PC-3 (cell line): ENCODE data around the gene CIROP. TPM values are rescaled to one million over a fixed set of nuclear protein-coding genes. Genes with fewer than 3 reads are reported as not detected.

Source experiments
- ATAC-seq: fragments of 200-7000 bp; cut with Tn5 transposase; 2 replicates; pipeline ENCODE4 v1.9.1; 2020; ENCODE audit warnings: mild to moderate bottlenecking, moderate library complexity
- BruUV-seq: library from RNA; stranded (reverse); fragments of 400-500 nt; replicated peaks from 2 replicates; lab custom pipeline; 2021; lab: Mats Ljungman, UMichigan
- CTCF ChIA-PET: fragments of 300-600 bp; sonication (Branson Sonifier 250); formaldehyde crosslinking; loops from one replicate; lab custom pipeline; 2022; ENCODE audit warnings: antibody characterized with exemption; lab: Charles Lee
- POLR2A ChIA-PET: fragments of 300-600 bp; sonication (Branson Sonifier 250); formaldehyde crosslinking; loops from one replicate; lab custom pipeline; 2022; ENCODE audit warnings: antibody characterized with exemption; ENCODE audit not compliant: unreplicated experiment; lab: Charles Lee
- DNase-seq: peaks from one replicate; pipeline ENCODE4 v3.0.0-alpha.2; 2015
- H2AFZ ChIP-seq: fragments of 300-600 bp; sonication (generic); 2 replicates; pipeline ENCODE4 v1.6.0; 2016; ENCODE audit warnings: antibody characterized with exemption, low read length
- H3F3A ChIP-seq: fragments of 300-600 bp; sonication (generic); one replicate; pipeline ENCODE4 v1.6.0; 2017; ENCODE audit warnings: antibody characterized with exemption, low read length, control low read depth, mild to moderate bottlenecking; ENCODE audit not compliant: unreplicated experiment
- H3K27ac ChIP-seq: fragments of 300-600 bp; sonication (generic); 2 replicates; pipeline ENCODE4 v1.5.1; 2016; ENCODE audit warnings: mild to moderate bottlenecking, low read length
- H3K27me3 ChIP-seq: fragments of 300-600 bp; sonication (generic); 2 replicates; pipeline ENCODE4 v1.6.1; 2016; ENCODE audit warnings: low read length, mixed read lengths
- H3K36me3 ChIP-seq: fragments of 300-600 bp; sonication (generic); 2 replicates; pipeline ENCODE4 v1.6.1; 2016; ENCODE audit warnings: low read depth, mixed run types, low read length, mixed read lengths
- H3K4me1 ChIP-seq: fragments of 300-600 bp; sonication (generic); 2 replicates; pipeline ENCODE4 v1.5.1; 2016; ENCODE audit warnings: low read length; ENCODE audit not compliant: insufficient read depth
- H3K4me2 ChIP-seq: fragments of 300-600 bp; sonication (generic); 2 replicates; pipeline ENCODE4 v1.6.0; 2016; ENCODE audit warnings: low read length
- H3K4me3 ChIP-seq: fragments of 300-600 bp; sonication (generic); 2 replicates; pipeline ENCODE4 v1.5.1; 2016; ENCODE audit warnings: mild to moderate bottlenecking, low read length, mixed read lengths
- H3K79me2 ChIP-seq: fragments of 300-600 bp; sonication (generic); 2 replicates; pipeline ENCODE4 v1.6.1; 2017; ENCODE audit warnings: low read length, mixed read lengths
- H3K9ac ChIP-seq: fragments of 300-600 bp; sonication (generic); 2 replicates; pipeline ENCODE4 v1.6.0; 2016; ENCODE audit warnings: mild to moderate bottlenecking, low read length
- H3K9me2 ChIP-seq: fragments of 300-600 bp; sonication (generic); replicated peaks from 2 replicates; pipeline ENCODE4 v1.6.1; 2016; ENCODE audit warnings: mixed run types, low read length, mixed read lengths
- H3K9me3 ChIP-seq: fragments of 300-600 bp; sonication (generic); 2 replicates; pipeline ENCODE4 v1.6.1; 2016; ENCODE audit warnings: low read length, mixed read lengths
- H4K20me1 ChIP-seq: fragments of 300-600 bp; sonication (generic); 2 replicates; pipeline ENCODE4 v1.6.1; 2016; ENCODE audit warnings: low read length, mixed read lengths
- EZH2 ChIP-seq: fragments of 300-600 bp; sonication (generic); IDR thresholded peaks from one replicate; pipeline ENCODE4 v1.6.1; 2017; ENCODE audit warnings: antibody characterized with exemption, mild to moderate bottlenecking, low read length; ENCODE audit not compliant: unreplicated experiment
- EZH2phosphoT487 ChIP-seq: fragments of 300-600 bp; sonication (generic); IDR thresholded peaks from 2 replicates; pipeline ENCODE4 v1.6.1; 2018; ENCODE audit warnings: mild to moderate bottlenecking, antibody characterized with exemption, low read length, borderline replicate concordance
- intact Hi-C: fragments of 100-400 bp; cut with micrococcal nuclease; formaldehyde crosslinking; loops from 2 replicates; pipeline ENCODE4 v1.9.0; 2023
- total RNA-seq: library from RNA; depleted of rRNA; stranded (reverse); fragments of >200 nt; gene quantifications from 2 replicates; pipeline ENCODE4 v1.2.3, GENCODE V29; 2014
- TF ChIP-seq, protein P1 (sequence below): fragments of 300-600 bp; sonication (generic); conservative IDR thresholded peaks from 2 replicates; pipeline ENCODE4 v1.5.1; 2017; ENCODE audit warnings: antibody characterized with exemption, low read depth, mild to moderate bottlenecking, low read length

The CIROP gene
- total RNA-seq, 1 experiment from 2014 or later = not detected

DNA sequence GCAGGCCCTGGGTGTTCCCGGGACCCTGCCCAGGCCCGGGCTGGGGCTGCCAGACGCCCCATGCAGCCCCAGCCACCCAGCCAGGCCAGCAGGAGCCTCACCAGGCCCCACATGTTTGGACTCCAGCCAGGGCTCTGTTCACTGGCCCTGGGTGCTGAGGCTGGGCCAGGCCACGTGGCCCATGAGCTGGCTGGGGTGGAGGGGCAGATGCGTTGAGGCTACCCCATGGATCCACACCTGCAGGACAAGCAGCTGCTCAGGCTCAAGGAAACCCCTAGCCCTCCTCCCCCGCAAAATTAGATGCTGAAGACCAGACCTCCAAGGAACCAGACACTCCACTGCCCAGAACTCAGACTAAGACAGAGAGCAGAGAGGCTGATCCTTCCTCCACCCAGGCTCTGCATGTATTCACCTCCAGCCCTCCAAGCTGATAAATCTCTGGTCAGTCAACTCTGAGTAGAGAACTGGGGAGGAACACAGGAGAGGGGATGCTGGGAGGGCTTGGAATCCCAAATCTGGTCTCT lies 49.1 kb downstream of the CIROP start:
- no peak for ATAC-seq
- Histone ChIP-seq H2AFZ (no peak overlapping the region), H3F3A (peaks cover 5% of the 10 kb centered on the region), H3K4me3 (no peak overlapping the region), H3K36me3 (peaks cover 9% of the 10 kb centered on the region; the same call in 1 of the 2 replicates), H3K27me3 (no peaks in the 10 kb centered on the region), H3K4me1 (peaks cover 8% of the 10 kb centered on the region), H3K27ac (no peak overlapping the region), H4K20me1 (no peaks in the 10 kb centered on the region), H3K9me3 (no peaks in the 10 kb centered on the region), H3K9me2 (no peaks in the 10 kb centered on the region), H3K4me2 (peak overlapping the region; percentile 100; the same call in 1 of the 2 replicates), H3K79me2 (no peaks in the 10 kb centered on the region; the same call in 1 of the 2 replicates), H3K9ac (no peak overlapping the region)
- ChIA-PET POLR2A (no interaction called here), CTCF (interaction anchor here (0.6 to 1.4 kb wide), 2 partner anchors 61 to 70 kb away, joined by 5 read pairs; no protein-coding TSS in a partner anchor)
- BruUV-seq = no TSS peak
- intact Hi-C loops = loop anchor here (1.0 kb wide), 1 partner anchor 54 kb away; no protein-coding TSS in a partner anchor
- no peak for DNase-seq
- TF ChIP-seq EZH2 = no peak
- TF ChIP-seq, protein P1, sequence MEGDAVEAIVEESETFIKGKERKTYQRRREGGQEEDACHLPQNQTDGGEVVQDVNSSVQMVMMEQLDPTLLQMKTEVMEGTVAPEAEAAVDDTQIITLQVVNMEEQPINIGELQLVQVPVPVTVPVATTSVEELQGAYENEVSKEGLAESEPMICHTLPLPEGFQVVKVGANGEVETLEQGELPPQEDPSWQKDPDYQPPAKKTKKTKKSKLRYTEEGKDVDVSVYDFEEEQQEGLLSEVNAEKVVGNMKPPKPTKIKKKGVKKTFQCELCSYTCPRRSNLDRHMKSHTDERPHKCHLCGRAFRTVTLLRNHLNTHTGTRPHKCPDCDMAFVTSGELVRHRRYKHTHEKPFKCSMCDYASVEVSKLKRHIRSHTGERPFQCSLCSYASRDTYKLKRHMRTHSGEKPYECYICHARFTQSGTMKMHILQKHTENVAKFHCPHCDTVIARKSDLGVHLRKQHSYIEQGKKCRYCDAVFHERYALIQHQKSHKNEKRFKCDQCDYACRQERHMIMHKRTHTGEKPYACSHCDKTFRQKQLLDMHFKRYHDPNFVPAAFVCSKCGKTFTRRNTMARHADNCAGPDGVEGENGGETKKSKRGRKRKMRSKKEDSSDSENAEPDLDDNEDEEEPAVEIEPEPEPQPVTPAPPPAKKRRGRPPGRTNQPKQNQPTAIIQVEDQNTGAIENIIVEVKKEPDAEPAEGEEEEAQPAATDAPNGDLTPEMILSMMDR = no peak
- no peak for TF ChIP-seq EZH2phosphoT487

DNA sequence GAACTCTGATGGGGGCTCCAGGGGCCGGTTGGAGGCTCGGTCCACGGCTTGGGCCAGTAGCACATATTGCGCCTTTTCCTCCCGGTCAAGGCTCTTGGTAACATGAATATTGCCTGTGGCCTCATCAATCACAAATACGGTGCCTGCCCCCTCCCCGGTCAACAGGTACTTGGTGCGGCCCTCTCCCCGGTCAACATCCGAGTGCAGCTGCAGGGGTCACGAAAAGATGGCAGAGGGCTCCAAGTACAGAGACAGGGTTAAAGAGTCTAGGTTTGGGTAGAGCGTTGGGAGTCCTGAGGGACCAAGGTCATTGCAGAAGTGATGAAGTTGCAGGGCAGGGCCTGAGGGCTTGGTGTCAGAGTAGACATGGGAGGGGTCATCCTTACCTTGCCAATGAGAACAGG lies 49.6 kb downstream of the CIROP start:
- Histone ChIP-seq H3K4me1 (peaks cover 8% of the 10 kb centered on the region), H3K79me2 (no peaks in the 10 kb centered on the region), H3K27me3 (no peaks in the 10 kb centered on the region), H4K20me1 (no peaks in the 10 kb centered on the region), H3K4me3 (no peak overlapping the region), H3F3A (peaks cover 5% of the 10 kb centered on the region), H3K9ac (no peak overlapping the region), H3K27ac (no peak overlapping the region), H2AFZ (no peak overlapping the region), H3K4me2 (no peak overlapping the region), H3K9me3 (no peaks in the 10 kb centered on the region), H3K9me2 (no peaks in the 10 kb centered on the region), H3K36me3 (peaks cover 4% of the 10 kb centered on the region; the same call in 1 of the 2 replicates)
- DNase-seq = no peak
- intact Hi-C loops = no loop called here
- ChIA-PET CTCF (interaction anchor here (1.4 kb wide), 1 partner anchor 69 kb away, joined by 5 read pairs; no protein-coding TSS in a partner anchor), POLR2A (no interaction called here)
- no TSS peak for BruUV-seq
- TF ChIP-seq EZH2phosphoT487 (no peak), EZH2 (no peak)
- TF ChIP-seq, protein P1 = no peak
- ATAC-seq = no peak
